GM23248 (cell line): ENCODE measurements around the gene C2orf49. TPM values are rescaled to one million over a fixed set of nuclear protein-coding genes. Genes with fewer than 3 reads are reported as not detected.

Experiments used
- DNase-seq: peaks from one replicate; pipeline ENCODE4 v3.0.0-alpha.2; 2015
- H2AFZ ChIP-seq: fragments of 200-600 bp; sonication (generic); 2 replicates; pipeline ENCODE4 v1.6.1; 2016; ENCODE audit warnings: antibody characterized with exemption
- H3F3A ChIP-seq: fragments of 200-600 bp; sonication (generic); 2 replicates; pipeline ENCODE4 v1.6.1; 2016; ENCODE audit warnings: mild to moderate bottlenecking, antibody characterized with exemption, mixed run types; ENCODE audit not compliant: insufficient read depth
- H3K27ac ChIP-seq: fragments of 200-600 bp; sonication (generic); 2 replicates; pipeline ENCODE4 v1.5.1; 2016; ENCODE audit warnings: mild to moderate bottlenecking
- H3K27me3 ChIP-seq: fragments of 200-600 bp; sonication (generic); replicated peaks from 2 replicates; pipeline ENCODE4 v1.6.1; 2016; ENCODE audit warnings: mild to moderate bottlenecking; ENCODE audit not compliant: insufficient read depth
- H3K36me3 ChIP-seq: fragments of 200-600 bp; sonication (generic); 2 replicates; pipeline ENCODE4 v1.6.1; 2016; ENCODE audit warnings: low read depth, mild to moderate bottlenecking
- H3K4me1 ChIP-seq: fragments of 200-600 bp; sonication (generic); 2 replicates; pipeline ENCODE4 v1.6.1; 2016; ENCODE audit warnings: mild to moderate bottlenecking; ENCODE audit not compliant: insufficient read depth
- H3K4me2 ChIP-seq: fragments of 200-600 bp; sonication (generic); one replicate; pipeline ENCODE4 v1.6.1; 2016; ENCODE audit warnings: mild to moderate bottlenecking; ENCODE audit not compliant: unreplicated experiment
- H3K4me3 ChIP-seq: fragments of 200-600 bp; sonication (generic); 2 replicates; pipeline ENCODE4 v1.5.1; 2016; ENCODE audit warnings: mild to moderate bottlenecking
- H3K79me2 ChIP-seq: fragments of 200-600 bp; sonication (generic); 2 replicates; pipeline ENCODE4 v1.6.1; 2016; ENCODE audit warnings: mild to moderate bottlenecking; ENCODE audit not compliant: insufficient read depth
- H3K9ac ChIP-seq: fragments of 200-600 bp; sonication (generic); 2 replicates; pipeline ENCODE4 v1.6.1; 2016; ENCODE audit warnings: mild to moderate bottlenecking
- H3K9me2 ChIP-seq: fragments of 200-600 bp; sonication (generic); 2 replicates; pipeline ENCODE4 v1.6.1; 2016; ENCODE audit warnings: mixed run types, mild to moderate bottlenecking, moderate library complexity; ENCODE audit not compliant: insufficient read depth
- H3K9me3 ChIP-seq: fragments of 200-600 bp; sonication (generic); one replicate; pipeline ENCODE4 v1.6.1; 2017; ENCODE audit warnings: low read depth
- H4K20me1 ChIP-seq: fragments of 200-600 bp; sonication (generic); 2 replicates; pipeline ENCODE4 v1.6.0; 2016; ENCODE audit not compliant: insufficient read depth
- EZH2 ChIP-seq: fragments of 200-600 bp; sonication (generic); IDR thresholded peaks from 2 replicates; pipeline ENCODE4 v1.6.1; 2018; ENCODE audit warnings: antibody characterized with exemption, mild to moderate bottlenecking; ENCODE audit not compliant: insufficient read depth, poor library complexity, severe bottlenecking
- EZH2phosphoT487 ChIP-seq: fragments of 200-600 bp; sonication (generic); IDR thresholded peaks from 2 replicates; pipeline ENCODE4 v1.6.1; 2018; ENCODE audit warnings: antibody characterized with exemption, moderate library complexity, mild to moderate bottlenecking, low read depth; ENCODE audit not compliant: insufficient read depth
- WGBS, 2 experiments: methylation state at CpG; one replicate each; pipeline ENCODE4 v1.1.6; 2015 to 2017; ENCODE audit warnings: low lambda C conversion rate in 2 of 2, low coverage in 1 of 2; ENCODE audit errors: missing lambda C conversion rate in 2 of 2; 5-methylcytosine and 5-hydroxymethylcytosine counted together
- in situ Hi-C: fragments of 300-500 bp; cut with MboI; formaldehyde crosslinking; loops from 2 replicates; pipeline ENCODE4 v1.15.0; 2020
- polyA plus RNA-seq: library from polyadenylated mRNA; unstranded; fragments of >200 nt; fragmentation: Nextera tagmentation; extraction: Ambion mirVana; gene quantifications from 2 replicates; pipeline ENCODE4 v1.2.1, GENCODE V29; 2016
- total RNA-seq: library from RNA; depleted of rRNA; stranded (reverse); fragments of >200 nt; shearing (Covaris generic); gene quantifications from 2 replicates; pipeline ENCODE4 v1.2.3, GENCODE V29; 2014

Gene C2orf49
- total and polyA plus RNA-seq, 2 experiments from 2014 or later, result 9.0 to 13.6 TPM

GRCh38 chr2:105362862-105363591 is 25.7 kb downstream of the C2orf49 start:
- 60 to 65% methylated on average over 15 of the region's 15 CpGs for WGBS, 2 experiments
- H3K4me3 ChIP-seq, result no peak overlapping the region
- no peaks in the 10 kb centered on the region for H4K20me1 ChIP-seq
- peaks cover 34% of the 10 kb centered on the region for H3K4me1 ChIP-seq
- peak overlapping the region; percentile 68 for H3K27ac ChIP-seq
- H3K79me2 ChIP-seq, result peaks cover 70% of the 10 kb centered on the region
- TF ChIP-seq EZH2 (no peak), EZH2phosphoT487 (no peak)
- no peaks in the 10 kb centered on the region for H3K9me2 ChIP-seq
- peaks cover 98% of the 10 kb centered on the region for H3K36me3 ChIP-seq
- H2AFZ ChIP-seq, result no peak overlapping the region
- H3K4me2 ChIP-seq, result no peak overlapping the region
- no peak for DNase-seq
- no peaks in the 10 kb centered on the region for H3K9me3 ChIP-seq
- in situ Hi-C loops, result no loop called here
- no peaks in the 10 kb centered on the region for H3K27me3 ChIP-seq
- H3F3A ChIP-seq, result peaks cover 97% of the 10 kb centered on the region
- no peak overlapping the region for H3K9ac ChIP-seq

- Histone ChIP-seq H3K27ac (peak overlapping the region; percentile 68), H2AFZ (no peak overlapping the region), H3K4me2 (peak overlapping the region; percentile 32), H4K20me1 (no peaks in the 10 kb centered on the region), H3K4me3 (no peak overlapping the region), H3F3A (peaks cover 97% of the 10 kb centered on the region), H3K79me2 (peaks cover 86% of the 10 kb centered on the region), H3K9me3 (no peaks in the 10 kb centered on the region), H3K36me3 (peaks cover 98% of the 10 kb centered on the region), H3K9ac (0 out of 2 replicates have a peak overlapping the region, but pooled peaks have one; percentile 8), H3K4me1 (peaks cover 30% of the 10 kb centered on the region), H3K9me2 (no peaks in the 10 kb centered on the region), H3K27me3 (no peaks in the 10 kb centered on the region)
- TF ChIP-seq EZH2phosphoT487 (no peak), EZH2 (no peak)
- 47 to 52% methylated on average over 5 of the region's 5 CpGs for WGBS, 2 experiments
- peak; percentile 71 for DNase-seq
- in situ Hi-C loops, result no loop called here
Measured at GRCh38 chr2:105364436-105365139, 27.2 kb downstream of the C2orf49 start.

GRCh38 chr2:105365206-105365605 is 27.9 kb downstream of the C2orf49 start:
- no peak overlapping the region for H2AFZ ChIP-seq
- no peaks in the 10 kb centered on the region for H4K20me1 ChIP-seq
- H3K27ac ChIP-seq, result peak overlapping the region; percentile 68

GRCh38 chr2:105368759-105369408 is 31.5 kb downstream of the C2orf49 start:
- peak overlapping the region; percentile 56 for H3K27ac ChIP-seq
- peaks cover 36% of the 10 kb centered on the region for H3K4me1 ChIP-seq
- H3K9me3 ChIP-seq, result no peaks in the 10 kb centered on the region
- WGBS, 2 experiments, result 90 to 91% methylated on average over 8 of the region's 8 CpGs
- no peaks in the 10 kb centered on the region for H3K9me2 ChIP-seq
- peaks cover 96% of the 10 kb centered on the region for H3K79me2 ChIP-seq
- peaks cover 100% of the 10 kb centered on the region for H3F3A ChIP-seq
- in situ Hi-C loops, result no loop called here
- peaks cover 97% of the 10 kb centered on the region for H3K36me3 ChIP-seq
- H3K4me3 ChIP-seq, result no peak overlapping the region
- no peak overlapping the region for H3K4me2 ChIP-seq
- no peaks in the 10 kb centered on the region for H4K20me1 ChIP-seq
- no peaks in the 10 kb centered on the region for H3K27me3 ChIP-seq
- DNase-seq, result no peak
- TF ChIP-seq EZH2 (no peak), EZH2phosphoT487 (no peak)
- no peak overlapping the region for H2AFZ ChIP-seq
- no peak overlapping the region for H3K9ac ChIP-seq

More at GRCh38 chr2:105365206-105365605, 27.9 kb downstream of the C2orf49 start:
- H3K9ac ChIP-seq, result peak overlapping the region; percentile 30; the same call in 1 of the 2 replicates
- peak overlapping the region; percentile 32 for H3K4me2 ChIP-seq
- H3K9me2 ChIP-seq, result no peaks in the 10 kb centered on the region
- H3K9me3 ChIP-seq, result no peaks in the 10 kb centered on the region
- H3K4me3 ChIP-seq, result no peak overlapping the region
- in situ Hi-C loops, result no loop called here
- TF ChIP-seq EZH2 (no peak), EZH2phosphoT487 (no peak)
- DNase-seq, result peak; percentile 40
- H3K79me2 ChIP-seq, result peaks cover 92% of the 10 kb centered on the region
- no peaks in the 10 kb centered on the region for H3K27me3 ChIP-seq
- H3F3A ChIP-seq, result peaks cover 99% of the 10 kb centered on the region
- H3K36me3 ChIP-seq, result peaks cover 97% of the 10 kb centered on the region
- peaks cover 30% of the 10 kb centered on the region for H3K4me1 ChIP-seq
- WGBS, 2 experiments, result 44 to 46% methylated on average over 3 of the region's 3 CpGs
